H1 (cell line): ENCODE data around the gene CD99. TPM values are rescaled to one million over a fixed set of nuclear protein-coding genes. Genes with fewer than 3 reads are reported as not detected.

Experiments
- CTCF ChIA-PET: fragments of 300-600 bp; sonication (Branson Sonifier 250); formaldehyde crosslinking; loops from one replicate; lab custom pipeline; 2021; ENCODE audit not compliant: partially characterized antibody; lab: Charles Lee
- POLR2A ChIA-PET: fragments of 300-600 bp; sonication (Branson Sonifier 250); formaldehyde crosslinking; loops from one replicate; lab custom pipeline; 2021; ENCODE audit warnings: inconsistent platforms; ENCODE audit not compliant: partially characterized antibody; lab: Charles Lee
- DNase-seq, 2 experiments: peaks; one replicate each; pipeline versions ENCODE4 v3.0.0 to v3.0.0-alpha.2; 2010 to 2022; ENCODE audit warnings: low spot score in 2 of 2, low read depth in 1 of 2, mixed read lengths in 1 of 2
- FAIRE-seq: peaks from 2 replicates; lab custom pipeline; 2011; peaks lifted over from hg19 to GRCh38; lab: Jason Lieb, UNC
- H2AFZ ChIP-seq: 2 replicates; pipeline ENCODE4 v1.8.1; 2012; ENCODE audit warnings: low read length, inconsistent platforms
- H2AK5ac ChIP-seq: 2 replicates; pipeline ENCODE4 v1.6.1; 2013; ENCODE audit warnings: low read depth, low read length
- H2BK120ac ChIP-seq: replicated peaks from 2 replicates; pipeline ENCODE3; 2013; ENCODE audit warnings: low read depth, low read length, inconsistent platforms
- H2BK12ac ChIP-seq: 2 replicates; pipeline ENCODE4 v1.6.1; 2013; ENCODE audit warnings: low read depth, low read length
- H2BK15ac ChIP-seq: 2 replicates; pipeline ENCODE4 v1.6.1; 2013; ENCODE audit warnings: low read length
- H2BK20ac ChIP-seq: 2 replicates; pipeline ENCODE4 v1.6.1; 2013; ENCODE audit warnings: low read length
- H2BK5ac ChIP-seq: 2 replicates; pipeline ENCODE4 v1.6.1; 2013; ENCODE audit warnings: low read depth, low read length
- H3K14ac ChIP-seq: 2 replicates; pipeline ENCODE4 v1.6.1; 2013; ENCODE audit warnings: inconsistent platforms; ENCODE audit not compliant: insufficient read length
- H3K18ac ChIP-seq: 2 replicates; pipeline ENCODE4 v1.6.1; 2013; ENCODE audit warnings: low read length; ENCODE audit errors: extremely low read depth
- H3K23ac ChIP-seq: 2 replicates; pipeline ENCODE4 v1.6.1; 2013; ENCODE audit warnings: inconsistent platforms; ENCODE audit not compliant: insufficient read length
- H3K23me2 ChIP-seq: 2 replicates; pipeline ENCODE4 v1.6.1; 2013; ENCODE audit warnings: low read depth, low read length
- H3K27ac ChIP-seq: 2 replicates; pipeline ENCODE4 v1.6.1; 2011; ENCODE audit warnings: low read depth, low read length, inconsistent platforms
- H3K27me3 ChIP-seq, 4 experiments: replicated peaks in 1 of 4; 1 replicate in 1 of 4; 2 replicates in 3 of 4; pipeline versions ENCODE4 v1.6.1 to v1.8.1; 2011 to 2013; ENCODE audit warnings: low read length in 3 of 4, mild to moderate bottlenecking in 3 of 4, inconsistent platforms in 2 of 4, mixed read lengths in 2 of 4, moderate library complexity in 1 of 4; ENCODE audit not compliant: control insufficient read depth in 3 of 4, insufficient read depth in 3 of 4; ENCODE audit errors: extremely low read depth in 1 of 4
- H3K36me3 ChIP-seq, 4 experiments: 2 replicates each; pipeline versions ENCODE4 v1.6.1 to v1.8.1; 2011 to 2013; ENCODE audit warnings: mild to moderate bottlenecking in 4 of 4, low read length in 3 of 4, moderate library complexity in 2 of 4, control low read depth in 1 of 4, inconsistent platforms in 1 of 4; ENCODE audit not compliant: insufficient read depth in 4 of 4, control insufficient read depth in 2 of 4
- H3K4ac ChIP-seq: replicated peaks from 2 replicates; pipeline ENCODE3; 2013; ENCODE audit warnings: low read length, low read depth, mixed read lengths, inconsistent platforms; ENCODE audit not compliant: insufficient read length
- H3K4me1 ChIP-seq, 4 experiments: replicated peaks in 1 of 4; 1 replicate in 1 of 4; 2 replicates in 3 of 4; pipeline versions ENCODE4 v1.6.1 to v1.8.1; 2011 to 2013; ENCODE audit warnings: low read length in 3 of 4, inconsistent platforms in 2 of 4, mixed read lengths in 1 of 4; ENCODE audit not compliant: insufficient read depth in 4 of 4, control insufficient read depth in 3 of 4
- H3K4me2 ChIP-seq, 2 experiments: 2 replicates each; pipeline versions ENCODE4 v1.6.1 to v1.8.1; 2011 to 2013; ENCODE audit warnings: low read depth in 2 of 2, low read length in 2 of 2, control low read depth in 1 of 2, inconsistent platforms in 1 of 2, mild to moderate bottlenecking in 1 of 2; ENCODE audit not compliant: insufficient read depth in 1 of 2
- H3K4me3 ChIP-seq, 4 experiments: fragments of 200-600, 300-600 bp in 1 of 4; sonication (generic), shearing (Covaris generic), sonication (Bioruptor Twin) in 1 of 4; 2 replicates each; pipeline versions ENCODE4 v1.5.1 to v1.8.1; 2011 to 2016; ENCODE audit warnings: low read length in 4 of 4, low read depth in 3 of 4, control low read depth in 2 of 4, inconsistent platforms in 2 of 4, mild to moderate bottlenecking in 2 of 4, mixed read lengths in 1 of 4, moderate library complexity in 1 of 4; ENCODE audit not compliant: insufficient read depth in 2 of 4; ENCODE audit errors: extremely low read depth in 1 of 4
- H3K56ac ChIP-seq: replicated peaks from 2 replicates; pipeline ENCODE3; 2013; ENCODE audit warnings: low read depth, mild to moderate bottlenecking, mixed read lengths, low read length, inconsistent platforms; ENCODE audit not compliant: insufficient read length
- H3K79me1 ChIP-seq: 2 replicates; pipeline ENCODE4 v1.6.1; 2013; ENCODE audit warnings: low read depth, low read length, control low read depth
- H3K79me2 ChIP-seq, 2 experiments: 2 replicates each; pipeline versions ENCODE4 v1.6.1 to v1.8.1; 2012 to 2013; ENCODE audit warnings: low read length in 2 of 2, mild to moderate bottlenecking in 2 of 2, inconsistent platforms in 1 of 2; ENCODE audit not compliant: insufficient read depth in 2 of 2, control insufficient read depth in 1 of 2
- H3K9ac ChIP-seq, 4 experiments: replicated peaks in 1 of 4; 1 replicate in 1 of 4; 2 replicates in 3 of 4; pipeline versions ENCODE4 v1.6.1 to v1.8.1; 2011 to 2013; ENCODE audit warnings: low read depth in 3 of 4, low read length in 3 of 4, control low read depth in 2 of 4, mild to moderate bottlenecking in 2 of 4, moderate library complexity in 2 of 4, inconsistent platforms in 1 of 4; ENCODE audit errors: extremely low read depth in 1 of 4
- H3K9me3 ChIP-seq, 2 experiments: 2 replicates each; pipeline versions ENCODE4 v1.6.1 to v1.8.1; 2012 to 2013; ENCODE audit warnings: mild to moderate bottlenecking in 2 of 2, moderate library complexity in 2 of 2, control low read depth in 1 of 2, inconsistent platforms in 1 of 2, low read depth in 1 of 2, low read length in 1 of 2, mixed read lengths in 1 of 2; ENCODE audit not compliant: insufficient read depth in 2 of 2
- H4K20me1 ChIP-seq, 2 experiments: replicated peaks in 1 of 2; 2 replicates each; pipeline versions ENCODE3 to v1.8.1; 2011 to 2013; ENCODE audit warnings: inconsistent platforms in 2 of 2, low read length in 2 of 2, mild to moderate bottlenecking in 1 of 2; ENCODE audit not compliant: insufficient read depth in 2 of 2, control insufficient read depth in 1 of 2
- H4K5ac ChIP-seq: 2 replicates; pipeline ENCODE4 v1.6.1; 2013; ENCODE audit warnings: low read length, low read depth, mixed read lengths, inconsistent platforms; ENCODE audit not compliant: insufficient read length
- H4K8ac ChIP-seq: 2 replicates; pipeline ENCODE4 v1.8.0; 2013; ENCODE audit warnings: mild to moderate bottlenecking, moderate library complexity, low read length, inconsistent platforms; ENCODE audit not compliant: insufficient read depth; ENCODE audit errors: extremely low read depth
- H4K91ac ChIP-seq: replicated peaks from 2 replicates; pipeline ENCODE3; 2013; ENCODE audit warnings: low read length, mixed read lengths, inconsistent platforms; ENCODE audit not compliant: insufficient read length
- ASH2L ChIP-seq: fragments of 200-600, 300-600 bp; sonication (generic); IDR thresholded peaks from one replicate; pipeline ENCODE4 v1.7.1; 2017; ENCODE audit warnings: low read length
- BCL11A ChIP-seq, 2 experiments: IDR thresholded peaks; one replicate each; pipeline ENCODE4 v1.6.1; 2011; ENCODE audit warnings: low read depth in 2 of 2, low read length in 2 of 2, mild to moderate bottlenecking in 2 of 2
- FOSL1 ChIP-seq: IDR thresholded peaks from 2 replicates; pipeline ENCODE4 v1.6.1; 2011; ENCODE audit warnings: mild to moderate bottlenecking, low read depth, low read length, moderate library complexity; ENCODE audit not compliant: insufficient read depth
- GTF2F1 ChIP-seq: IDR thresholded peaks from 2 replicates; pipeline ENCODE4 v1.6.1; 2012; ENCODE audit warnings: low read depth, low read length, improper control_type of control experiment, borderline replicate concordance
- MAFK ChIP-seq: IDR thresholded peaks from 2 replicates; pipeline ENCODE4 v1.6.1; 2012; ENCODE audit warnings: low read depth, mild to moderate bottlenecking, improper control_type of control experiment, low read length
- POLR2A ChIP-seq, 2 experiments: IDR thresholded peaks; 1 replicate in 1 of 2; 2 replicates in 1 of 2; pipeline ENCODE4 v1.6.1; 2011; ENCODE audit warnings: low read depth in 2 of 2, low read length in 2 of 2, mild to moderate bottlenecking in 2 of 2; ENCODE audit errors: control extremely low read depth in 1 of 2
- RFX5 ChIP-seq: IDR thresholded peaks from 2 replicates; pipeline ENCODE4 v1.6.1; 2011; ENCODE audit warnings: low read depth, low read length, improper control_type of control experiment, borderline replicate concordance
- SIN3A ChIP-seq, 2 experiments: IDR thresholded peaks in 1 of 2; conservative IDR thresholded peaks in 1 of 2; 2 replicates each; pipeline ENCODE4 v1.6.1; 2011 to 2012; ENCODE audit warnings: low read length in 2 of 2, improper control_type of control experiment in 1 of 2, low read depth in 1 of 2, mild to moderate bottlenecking in 1 of 2
- SUZ12 ChIP-seq: fragments of 200-600 bp; sonication (generic); IDR thresholded peaks from 2 replicates; pipeline ENCODE4 v1.6.1; 2012; ENCODE audit warnings: mild to moderate bottlenecking, inconsistent platforms, low read length, moderate library complexity, mixed read lengths
- WGBS, 2 experiments: shearing (Covaris generic) in 1 of 2; methylation state at CpG; one replicate each; pipeline versions ENCODE4 v1.1.6 to v1.1.7; 2013 to 2015; ENCODE audit warnings: low lambda C conversion rate in 2 of 2, mixed read lengths in 2 of 2, inconsistent platforms in 1 of 2, low coverage in 1 of 2, missing lambda C conversion rate in 1 of 2; ENCODE audit not compliant: insufficient replicate concordance in 2 of 2, insufficient coverage in 1 of 2, insufficient read length in 1 of 2; ENCODE audit errors: extremely low coverage in 1 of 2, missing lambda C conversion rate in 1 of 2; 5-methylcytosine and 5-hydroxymethylcytosine counted together
- polyA plus RNA-seq, 7 experiments: library from polyadenylated mRNA; depleted of rRNA in 3 of 7; stranded (reverse) in 5 of 7; unstranded in 2 of 7; fragments of >200 nt in 5 of 7; fragments of 200-250 nt in 2 of 7; gene quantifications; 1 replicate in 5 of 7; 2 replicates in 1 of 7; 4 replicates in 1 of 7; pipeline versions ENCODE4 v1.2.1 to v1.2.3, GENCODE V29; 2011 to 2013; ENCODE audit warnings: missing spikeins in 2 of 7, mixed read lengths in 2 of 7
- total RNA-seq: library from RNA; stranded (reverse); fragmentation: NEBNext Ultra II Directional; extraction: Animal tissue kit (Norgen Biotek cat#: 25700); gene quantifications from 2 replicates; pipeline ENCODE4 v1.2.1, GENCODE V29; 2021
- TF ChIP-seq, protein P1 (sequence below): IDR thresholded peaks from 2 replicates; pipeline ENCODE4 v1.6.1; 2012; ENCODE audit warnings: low read length, inconsistent platforms

Gene CD99
- total and polyA plus RNA-seq, 2 of the 8 experiments (the other 6 are each of a cell fraction or from before 2014, with no cell fraction given) = 30.1 to 47.8 TPM

- Histone ChIP-seq H2BK120ac (peak overlapping the region; percentile 73), H3K9ac (no peak overlapping the region), H3K79me2 (peaks cover 0 to 5% of the 10 kb centered on the region in 2 experiments; a peak in 1 of 4 replicates), H2BK5ac (peak overlapping the region; percentile 82), H3K27ac (peak overlapping the region; percentile 66; the same call in 1 of the 2 replicates), H4K20me1 (peaks cover 0 to 12% of the 10 kb centered on the region in 2 experiments), H2BK15ac (no peak overlapping the region), H3K14ac (no peak overlapping the region), H4K5ac (no peak overlapping the region), H3K27me3 (no peaks in the 10 kb centered on the region), H3K4me2 (0 out of 4 replicates have a peak overlapping the region, but pooled peaks of 1 of the 2 experiments have one; percentile 25), H3K79me1 (peaks cover 5% of the 10 kb centered on the region; the same call in 1 of the 2 replicates), H3K56ac (peak overlapping the region; percentile 24), H3K4me3 (no peak overlapping the region), H3K9me3 (no peaks in the 10 kb centered on the region), H3K23me2 (peaks cover 5% of the 10 kb centered on the region; the same call in 1 of the 2 replicates), H2AFZ (no peak overlapping the region), H4K91ac (peak overlapping the region; percentile 20), H4K8ac (no peak overlapping the region), H3K23ac (no peak overlapping the region), H3K18ac (no peak overlapping the region; the same call in 1 of the 2 replicates), H3K36me3 (peaks cover 0 to 3% (median 0%) of the 10 kb centered on the region in 4 experiments; a peak in 2 of 8 replicates), H2AK5ac (peak overlapping the region; percentile 90; the same call in 1 of the 2 replicates), H2BK12ac (peak overlapping the region; percentile 76), H2BK20ac (peak overlapping the region; percentile 37; the same call in 1 of the 2 replicates), H3K4me1 (peaks cover 5 to 25% (median 12%) of the 10 kb centered on the region in 4 experiments), H3K4ac (peak overlapping the region; percentile 70)
- FAIRE-seq = no peak
- no peak for DNase-seq
- ChIA-PET CTCF (no interaction called here), POLR2A (no interaction called here)
- WGBS, 2 experiments = 68% methylated on average over 15 of the region's 15 CpGs; no CpG with 5 or more reads in 1 of the 2 experiments
- TF ChIP-seq POLR2A (IDR thresholded peaks at IDR 0.05; ENCODE audit: control extremely low read depth in 1 of 2, low read depth in 2 of 2, low read length in 2 of 2) (no peak), SIN3A (conservative IDR thresholded peaks at IDR 0.05 in 1 of 2, IDR thresholded peaks at IDR 0.05 in 1 of 2; ENCODE audit: low read depth in 1 of 2, low read length in 2 of 2) (no peak), RFX5 (no peak), SUZ12 (no peak), BCL11A (IDR thresholded peaks at IDR 0.05; ENCODE audit: low read depth in 2 of 2, low read length in 2 of 2) (no peak), MAFK (no peak), FOSL1 (no peak), ASH2L (no peak), GTF2F1 (no peak)
- TF ChIP-seq, protein P1, sequence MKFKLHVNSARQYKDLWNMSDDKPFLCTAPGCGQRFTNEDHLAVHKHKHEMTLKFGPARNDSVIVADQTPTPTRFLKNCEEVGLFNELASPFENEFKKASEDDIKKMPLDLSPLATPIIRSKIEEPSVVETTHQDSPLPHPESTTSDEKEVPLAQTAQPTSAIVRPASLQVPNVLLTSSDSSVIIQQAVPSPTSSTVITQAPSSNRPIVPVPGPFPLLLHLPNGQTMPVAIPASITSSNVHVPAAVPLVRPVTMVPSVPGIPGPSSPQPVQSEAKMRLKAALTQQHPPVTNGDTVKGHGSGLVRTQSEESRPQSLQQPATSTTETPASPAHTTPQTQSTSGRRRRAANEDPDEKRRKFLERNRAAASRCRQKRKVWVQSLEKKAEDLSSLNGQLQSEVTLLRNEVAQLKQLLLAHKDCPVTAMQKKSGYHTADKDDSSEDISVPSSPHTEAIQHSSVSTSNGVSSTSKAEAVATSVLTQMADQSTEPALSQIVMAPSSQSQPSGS = no peak
These were observed 19.1 kb downstream of the CD99 start for GRCh38 chrX:2710041-2710840.
